ENCODE results near the gene PCLO.

The PCLO gene, protein sequence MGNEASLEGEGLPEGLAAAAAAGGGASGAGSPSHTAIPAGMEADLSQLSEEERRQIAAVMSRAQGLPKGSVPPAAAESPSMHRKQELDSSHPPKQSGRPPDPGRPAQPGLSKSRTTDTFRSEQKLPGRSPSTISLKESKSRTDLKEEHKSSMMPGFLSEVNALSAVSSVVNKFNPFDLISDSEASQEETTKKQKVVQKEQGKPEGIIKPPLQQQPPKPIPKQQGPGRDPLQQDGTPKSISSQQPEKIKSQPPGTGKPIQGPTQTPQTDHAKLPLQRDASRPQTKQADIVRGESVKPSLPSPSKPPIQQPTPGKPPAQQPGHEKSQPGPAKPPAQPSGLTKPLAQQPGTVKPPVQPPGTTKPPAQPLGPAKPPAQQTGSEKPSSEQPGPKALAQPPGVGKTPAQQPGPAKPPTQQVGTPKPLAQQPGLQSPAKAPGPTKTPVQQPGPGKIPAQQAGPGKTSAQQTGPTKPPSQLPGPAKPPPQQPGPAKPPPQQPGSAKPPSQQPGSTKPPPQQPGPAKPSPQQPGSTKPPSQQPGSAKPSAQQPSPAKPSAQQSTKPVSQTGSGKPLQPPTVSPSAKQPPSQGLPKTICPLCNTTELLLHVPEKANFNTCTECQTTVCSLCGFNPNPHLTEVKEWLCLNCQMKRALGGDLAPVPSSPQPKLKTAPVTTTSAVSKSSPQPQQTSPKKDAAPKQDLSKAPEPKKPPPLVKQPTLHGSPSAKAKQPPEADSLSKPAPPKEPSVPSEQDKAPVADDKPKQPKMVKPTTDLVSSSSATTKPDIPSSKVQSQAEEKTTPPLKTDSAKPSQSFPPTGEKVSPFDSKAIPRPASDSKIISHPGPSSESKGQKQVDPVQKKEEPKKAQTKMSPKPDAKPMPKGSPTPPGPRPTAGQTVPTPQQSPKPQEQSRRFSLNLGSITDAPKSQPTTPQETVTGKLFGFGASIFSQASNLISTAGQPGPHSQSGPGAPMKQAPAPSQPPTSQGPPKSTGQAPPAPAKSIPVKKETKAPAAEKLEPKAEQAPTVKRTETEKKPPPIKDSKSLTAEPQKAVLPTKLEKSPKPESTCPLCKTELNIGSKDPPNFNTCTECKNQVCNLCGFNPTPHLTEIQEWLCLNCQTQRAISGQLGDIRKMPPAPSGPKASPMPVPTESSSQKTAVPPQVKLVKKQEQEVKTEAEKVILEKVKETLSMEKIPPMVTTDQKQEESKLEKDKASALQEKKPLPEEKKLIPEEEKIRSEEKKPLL (N-terminal part only)
- total RNA-seq: 0 to 0.19 (median 0.04) reads per million in 3 experiments

DNA sequence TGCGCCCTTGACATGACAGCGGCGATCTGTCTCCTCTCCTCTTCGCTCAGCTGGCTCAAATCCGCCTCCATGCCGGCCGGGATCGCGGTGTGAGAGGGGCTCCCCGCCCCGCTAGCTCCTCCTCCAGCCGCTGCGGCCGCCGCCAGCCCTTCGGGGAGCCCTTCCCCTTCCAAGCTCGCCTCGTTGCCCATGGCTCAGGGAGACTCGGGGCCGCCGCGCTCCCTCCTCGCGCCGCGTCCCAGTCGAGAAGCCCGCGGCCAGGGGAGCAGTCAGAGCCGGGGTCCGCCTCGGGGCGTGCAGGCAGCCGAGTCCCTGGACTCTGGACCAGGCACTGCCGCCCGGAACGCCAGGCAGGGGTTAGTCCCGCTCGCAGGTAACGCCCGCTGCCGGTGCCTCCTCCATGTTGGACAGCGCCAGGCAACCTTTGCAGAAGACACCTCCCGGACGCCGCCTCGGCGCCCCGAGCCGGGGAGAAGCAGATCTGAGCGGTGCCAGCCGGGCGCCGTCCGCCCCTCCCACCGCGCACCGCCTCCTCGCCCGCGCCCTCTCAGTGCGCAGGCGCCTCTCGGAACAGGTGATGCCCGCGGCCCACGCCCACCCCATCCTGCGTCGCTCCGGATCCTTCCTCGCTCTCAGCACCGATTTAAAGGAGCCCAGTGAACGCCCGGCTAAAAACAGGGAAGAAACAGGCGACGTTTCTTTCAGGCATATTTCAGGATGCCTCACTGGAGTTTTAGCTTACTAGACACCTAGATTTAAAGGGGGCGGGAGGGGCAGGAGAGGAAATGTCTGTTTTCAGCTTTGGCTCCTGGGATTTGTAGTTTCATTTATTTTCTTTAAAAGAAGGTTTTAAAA lies at the start of gene PCLO:
TSS of gene PCLO (minus strand) at position 483 of the 855 bp plus-strand sequence. CDS start at position 191, 292 bp downstream.
- peak; percentile 38 for DNase-seq

DNA sequence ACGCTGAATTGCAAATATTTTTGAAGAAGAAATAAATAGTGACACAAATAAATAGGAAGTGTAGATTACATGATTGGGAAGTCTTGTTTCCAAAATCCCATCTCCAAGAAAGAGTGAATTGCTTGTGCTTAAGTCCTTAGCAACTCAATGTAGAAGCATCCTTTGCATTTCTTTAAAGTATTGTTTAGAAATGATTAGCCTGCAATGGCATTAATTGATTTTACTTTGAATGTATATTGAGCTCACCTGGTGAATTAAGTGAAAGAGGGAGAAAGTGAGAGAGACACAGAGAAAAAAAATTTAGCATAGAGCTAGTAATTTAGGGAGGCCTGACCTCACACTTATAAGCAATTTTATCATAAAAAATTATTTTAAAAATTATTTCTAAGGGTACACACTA lies 49.0 kb upstream of the PCLO start:
- DNase-seq: no peak

DNA sequence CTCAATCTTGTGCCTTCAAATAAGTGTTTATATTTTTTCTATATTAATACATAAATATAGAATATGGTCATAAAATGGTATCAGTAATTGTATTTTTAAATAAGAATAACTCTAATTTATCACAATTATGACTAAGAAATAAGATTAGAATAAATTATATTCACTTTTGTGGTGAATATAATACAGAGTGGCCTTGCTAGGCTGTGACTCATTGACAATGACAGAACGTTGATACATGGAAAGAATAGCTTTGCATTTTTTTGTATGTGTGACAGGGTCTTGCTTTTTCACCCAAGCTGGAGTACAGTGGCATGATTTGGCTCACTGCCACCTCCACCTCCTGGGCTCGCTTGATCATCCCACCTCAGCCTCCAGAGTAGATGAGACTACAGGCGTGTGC lies 47.8 kb upstream of the PCLO start:
- no peak for DNase-seq

DNA sequence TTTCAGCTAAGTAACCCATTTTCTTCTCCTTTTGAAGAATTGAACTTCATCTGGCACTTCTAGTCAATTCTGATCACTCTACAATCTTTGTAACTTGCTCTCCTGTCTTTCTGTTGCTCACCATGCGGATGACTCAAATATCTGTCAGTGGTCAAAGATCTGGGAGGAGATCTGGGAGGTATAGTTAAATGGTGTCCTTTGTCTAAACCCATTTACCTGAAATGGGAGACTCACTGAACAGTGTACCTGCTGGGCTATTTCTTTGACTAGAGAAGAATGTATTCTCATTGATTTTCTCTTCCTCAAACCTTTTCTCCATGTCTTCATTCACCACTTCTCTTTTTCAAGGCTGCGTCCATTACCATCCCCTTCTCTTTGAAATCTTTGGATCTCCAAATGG lies 42.0 kb upstream of the PCLO start:
- no peak for DNase-seq

DNA sequence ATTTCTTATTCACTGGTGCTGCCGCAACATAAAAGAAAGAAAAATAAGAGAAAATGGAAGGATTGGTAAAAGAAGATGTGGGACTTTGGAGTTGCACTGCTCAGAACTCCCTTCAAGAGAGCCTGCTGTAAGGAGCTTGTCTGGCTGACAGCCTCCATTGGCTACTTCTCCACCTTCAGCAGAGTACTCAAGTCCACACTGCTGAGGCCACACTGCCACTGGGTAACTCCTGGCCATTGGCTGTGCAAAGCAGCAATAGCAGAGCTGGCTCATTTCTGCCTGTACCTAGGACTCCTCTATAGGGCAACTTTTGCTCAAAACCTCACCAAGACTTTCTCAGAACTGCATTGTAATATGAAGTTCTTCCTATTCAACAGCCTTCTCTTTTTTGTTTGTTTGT lies 38.7 kb upstream of the PCLO start:
- DNase-seq: no peak

DNA sequence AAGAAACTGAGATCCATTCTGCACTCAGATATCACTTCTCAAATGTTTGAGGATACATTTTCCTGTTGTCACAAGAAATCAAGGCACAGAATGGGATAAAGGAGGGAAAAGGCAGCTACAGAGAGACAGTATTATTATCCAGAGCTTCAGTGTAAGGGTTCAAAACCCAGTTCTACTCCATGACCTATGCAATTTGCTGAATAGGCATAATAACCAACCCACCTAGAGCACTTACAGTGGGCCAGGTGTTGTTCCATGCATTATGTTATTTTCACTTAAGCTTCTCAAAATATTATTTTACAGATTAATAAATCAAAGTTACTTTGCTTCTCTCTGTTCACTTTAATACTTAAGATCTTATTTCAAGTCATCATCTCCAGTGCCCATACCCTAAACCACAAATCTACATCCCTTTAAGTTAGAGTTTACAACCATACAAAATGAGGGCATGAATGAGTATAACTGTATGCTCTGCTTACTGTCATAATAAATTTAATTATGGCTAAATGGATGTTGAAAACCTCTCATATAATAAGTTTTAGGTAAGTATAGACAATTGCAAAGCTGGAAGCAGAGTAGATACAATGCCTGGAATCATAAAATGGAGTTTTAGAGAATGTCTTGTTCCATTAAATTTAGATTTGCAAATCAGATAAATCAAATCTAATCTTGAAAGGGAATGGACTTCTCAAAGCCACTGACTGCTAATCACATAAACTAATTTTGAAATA lies 28.1 kb upstream of the PCLO start:
- DNase-seq: no peak

DNA sequence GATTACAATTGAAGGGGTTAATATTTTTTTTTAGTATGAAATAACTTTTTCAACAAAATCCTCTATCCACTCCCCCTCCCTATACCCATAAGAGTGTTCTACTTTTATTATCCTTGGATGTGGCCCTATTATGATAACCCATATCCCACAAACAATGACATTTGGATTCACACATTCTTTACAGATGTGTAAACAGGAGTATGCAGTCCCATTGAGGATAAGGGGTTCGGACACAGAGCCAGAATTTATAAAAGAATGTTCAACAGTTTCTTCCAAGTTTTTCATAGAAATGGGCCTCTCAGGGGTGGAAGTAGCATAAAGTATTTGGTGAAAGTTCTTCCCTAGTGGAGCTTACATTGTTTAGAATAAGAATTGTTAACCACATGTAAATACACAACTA lies 16.1 kb upstream of the PCLO start:
- no peak for DNase-seq

DNA sequence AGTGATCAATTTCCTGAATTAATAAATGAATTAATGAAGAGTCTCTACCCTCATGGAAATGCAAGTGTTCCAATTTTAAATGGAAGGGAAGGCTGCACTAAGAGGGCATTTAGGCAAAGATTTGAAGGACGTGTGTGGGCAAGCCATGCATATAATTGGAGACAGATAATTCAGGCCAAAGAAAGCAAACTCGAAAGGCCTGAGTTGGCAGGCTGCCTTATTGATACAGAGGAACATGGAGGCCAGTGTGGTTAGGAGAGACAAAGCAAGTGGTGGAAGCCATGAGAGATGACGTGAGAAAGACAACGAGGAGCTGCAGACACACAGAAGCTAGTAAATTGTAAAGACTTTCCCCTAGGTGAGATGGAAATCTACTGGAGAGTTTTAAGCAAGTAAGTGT lies 15.4 kb upstream of the PCLO start:
- DNase-seq: no peak

DNA sequence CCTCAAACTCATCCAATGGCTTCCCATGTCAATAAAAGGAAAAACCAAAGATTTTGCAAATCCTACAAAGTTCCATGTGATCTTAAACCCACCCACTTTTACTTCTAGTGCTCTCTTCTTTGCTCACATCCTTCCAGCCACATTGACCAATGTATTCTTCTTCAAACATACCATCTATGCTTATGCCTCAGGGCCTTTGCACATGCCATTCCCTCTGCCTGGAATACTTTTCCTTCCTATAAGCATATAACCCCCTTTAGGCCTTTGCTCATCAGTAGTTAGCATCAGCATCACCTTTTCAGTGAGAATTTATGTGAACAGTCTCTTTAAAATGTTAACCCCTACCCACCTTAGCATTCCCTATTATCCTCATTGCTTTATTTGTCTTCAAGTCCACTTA lies 11.0 kb upstream of the PCLO start:
- DNase-seq: no peak

DNA sequence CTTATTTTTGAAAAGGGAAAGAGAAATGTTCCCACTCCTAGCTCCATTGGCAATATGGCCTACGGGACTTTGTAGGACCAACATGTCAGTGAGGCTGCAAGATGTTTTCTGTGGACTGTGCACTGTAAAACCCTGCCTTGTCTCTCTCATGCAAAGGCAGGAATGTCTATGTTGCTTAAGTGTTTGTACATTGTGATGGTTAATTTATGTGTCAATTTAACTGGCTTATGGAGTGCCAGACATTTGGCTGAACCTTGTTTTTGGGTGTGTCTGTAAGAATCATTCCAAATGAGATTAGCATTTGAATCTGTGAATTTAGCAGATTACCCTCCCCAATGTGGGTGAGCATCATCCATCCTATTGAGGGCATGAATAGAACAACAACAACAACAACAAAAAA lies 4.1 kb upstream of the PCLO start:
- no peak for DNase-seq

DNA sequence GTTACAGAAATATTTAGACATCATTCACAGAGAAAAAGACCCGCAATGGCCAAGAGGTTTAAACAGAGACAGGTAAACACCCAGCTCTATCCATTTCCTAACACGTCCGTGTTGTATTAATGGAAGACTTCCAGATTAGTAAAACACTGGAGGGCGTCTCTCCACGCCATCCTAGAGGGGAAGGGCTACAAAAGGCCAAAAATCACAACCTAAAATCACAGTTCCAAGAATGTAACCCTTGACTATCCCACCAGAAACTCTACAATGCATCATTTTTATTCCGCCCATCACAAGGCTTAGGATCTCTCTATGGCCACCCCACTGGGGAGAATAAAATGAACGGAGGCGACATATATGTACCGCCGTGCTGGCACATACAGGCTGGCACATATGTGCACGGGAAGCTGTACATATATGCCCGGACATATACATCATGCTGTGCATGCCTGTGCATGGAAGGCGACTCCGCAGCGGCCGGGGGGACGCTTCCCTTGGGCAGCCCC lies 734 bp downstream of the PCLO start:
- DNase-seq: no peak

DNA sequence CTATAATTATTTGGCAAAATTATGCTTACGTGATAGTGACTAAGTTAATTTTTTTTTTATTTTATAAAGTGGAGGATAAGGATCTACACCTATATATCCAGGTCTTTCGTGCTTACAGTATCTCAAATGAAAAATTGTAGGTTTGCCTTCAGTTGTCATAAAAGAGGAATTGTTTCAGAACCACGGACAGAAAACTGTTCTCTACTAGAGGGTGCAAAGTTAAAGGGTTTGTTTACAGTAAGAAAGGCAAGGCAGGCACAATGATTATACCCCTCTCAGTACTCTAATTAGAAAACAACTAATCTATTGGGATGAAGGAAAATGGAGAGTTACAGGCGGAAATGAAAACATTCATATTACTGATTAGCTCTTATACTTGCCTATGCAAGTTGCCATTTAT lies 1.5 kb downstream of the PCLO start:
- no peak for DNase-seq

DNA sequence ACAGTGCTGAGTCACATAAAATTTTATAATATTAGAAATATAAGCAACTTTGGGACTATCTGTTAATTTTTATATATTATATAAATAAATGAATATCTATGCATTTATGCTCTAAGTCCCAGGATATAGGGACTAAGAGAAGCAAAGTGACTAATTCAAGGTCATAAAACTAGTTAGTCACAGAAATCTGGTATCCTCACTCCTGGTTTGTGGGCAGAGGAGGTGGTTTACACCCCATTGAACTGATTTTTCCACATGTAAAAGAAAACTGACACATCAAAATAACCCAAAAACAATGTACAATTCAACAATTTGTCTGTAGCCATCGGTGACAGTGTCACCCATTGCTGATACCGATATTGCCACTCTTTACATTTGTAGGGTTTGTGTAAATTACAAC lies 3.0 kb downstream of the PCLO start:
- DNase-seq: no peak

DNA sequence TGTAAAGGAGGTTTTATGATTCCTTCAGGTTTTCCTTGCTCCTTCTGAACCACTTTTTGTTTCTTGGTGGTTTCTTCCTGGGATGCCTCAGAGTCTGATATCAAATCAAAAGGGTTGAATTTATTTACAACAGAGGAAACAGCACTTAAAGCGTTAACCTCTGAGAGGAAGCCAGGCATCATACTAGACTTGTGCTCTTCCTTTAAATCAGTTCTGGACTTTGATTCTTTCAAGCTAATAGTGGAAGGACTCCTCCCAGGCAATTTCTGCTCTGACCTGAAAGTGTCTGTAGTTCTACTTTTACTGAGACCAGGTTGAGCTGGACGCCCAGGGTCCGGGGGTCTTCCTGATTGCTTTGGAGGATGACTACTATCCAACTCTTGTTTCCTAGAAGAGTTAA lies 6.7 kb downstream of the PCLO start:
- no peak for DNase-seq

DNA sequence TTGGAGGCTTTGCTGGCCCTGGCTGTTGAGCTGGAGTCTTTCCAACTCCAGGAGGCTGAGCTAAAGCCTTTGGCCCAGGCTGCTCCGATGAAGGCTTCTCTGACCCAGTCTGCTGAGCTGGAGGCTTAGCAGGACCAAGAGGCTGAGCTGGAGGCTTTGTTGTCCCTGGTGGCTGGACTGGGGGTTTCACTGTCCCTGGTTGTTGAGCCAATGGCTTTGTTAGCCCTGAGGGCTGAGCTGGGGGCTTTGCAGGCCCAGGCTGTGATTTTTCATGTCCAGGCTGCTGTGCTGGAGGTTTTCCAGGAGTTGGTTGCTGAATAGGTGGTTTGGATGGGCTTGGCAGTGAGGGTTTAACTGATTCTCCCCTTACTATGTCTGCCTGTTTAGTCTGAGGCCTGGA lies 7.3 kb downstream of the PCLO start:
- DNase-seq: no peak

DNA sequence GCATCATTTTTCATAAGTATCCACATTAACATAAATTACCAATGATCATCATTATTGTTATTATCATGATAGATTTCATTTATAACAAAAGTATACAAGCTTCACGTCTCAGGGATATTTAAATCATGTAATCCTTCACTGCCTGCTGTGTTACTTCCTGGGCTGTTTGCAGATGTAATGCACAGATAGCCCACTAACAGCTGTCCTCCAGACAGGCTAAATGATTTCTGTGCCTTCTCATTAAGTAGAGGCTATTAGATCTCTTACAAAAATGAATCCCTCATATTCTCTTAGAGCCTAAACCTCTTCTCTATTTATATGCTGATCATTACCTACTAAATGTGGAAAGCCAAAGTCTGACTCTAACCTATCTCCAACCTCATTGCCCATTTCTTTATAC lies 9.3 kb downstream of the PCLO start:
- DNase-seq: no peak

DNA sequence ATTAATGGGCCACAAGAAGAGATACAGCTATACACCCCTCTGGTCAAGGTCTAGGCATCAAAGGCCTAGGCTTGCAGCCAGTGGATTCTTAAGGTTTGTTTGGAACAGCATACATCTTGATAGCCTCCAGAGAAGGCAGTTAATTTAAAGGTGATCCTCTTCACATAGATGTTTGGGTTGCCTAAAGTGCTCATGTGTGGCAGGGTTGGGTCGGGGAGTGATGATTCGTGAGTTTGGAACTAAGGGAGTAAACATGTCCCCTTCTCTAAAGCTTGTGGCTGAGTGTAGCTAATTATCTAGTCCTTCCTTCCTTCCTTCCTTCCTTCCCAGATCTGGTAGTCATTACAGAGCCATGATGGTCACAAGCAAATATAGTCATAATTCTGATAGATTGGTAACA lies 12.4 kb downstream of the PCLO start:
- no peak for DNase-seq

DNA sequence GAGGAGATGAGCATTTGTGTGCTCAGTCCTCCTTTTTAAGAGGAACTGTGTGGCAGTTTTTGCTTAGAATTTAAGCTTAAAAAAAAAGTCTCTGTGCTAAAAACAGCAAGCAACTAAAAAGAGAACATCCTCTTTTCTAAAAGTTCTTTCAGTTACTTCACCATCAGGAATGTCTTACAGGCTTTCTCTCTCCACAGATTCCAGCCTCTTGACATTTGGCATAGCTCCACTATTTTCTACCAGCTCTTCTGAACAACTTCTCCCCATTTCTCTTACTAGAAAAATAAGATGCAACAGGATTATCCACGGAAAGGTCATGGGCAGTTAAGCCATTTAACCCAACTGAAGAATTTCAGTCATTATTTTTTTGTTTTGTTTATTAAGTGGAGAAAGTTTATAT lies 13.2 kb downstream of the PCLO start:
- DNase-seq: no peak

DNA sequence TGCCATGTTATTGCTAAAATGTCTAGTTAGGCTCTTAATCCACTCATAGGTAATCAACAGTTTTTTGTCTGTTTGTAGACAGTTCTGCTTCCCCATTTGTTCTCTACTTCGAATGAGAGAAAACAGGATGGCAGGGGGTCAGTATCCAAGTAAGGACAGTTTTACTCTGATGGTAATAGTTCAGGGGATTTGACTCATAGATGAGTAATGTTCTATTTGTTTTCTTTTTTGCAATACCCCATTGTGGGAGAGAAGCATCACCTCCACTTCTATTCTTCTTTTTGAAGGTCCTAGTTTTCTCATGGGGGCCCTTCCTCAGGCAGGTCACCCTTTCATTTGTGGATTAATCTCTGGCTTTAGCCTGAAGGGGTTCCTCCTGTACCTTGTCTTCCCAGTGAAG lies 13.9 kb downstream of the PCLO start:
- DNase-seq: no peak

DNA sequence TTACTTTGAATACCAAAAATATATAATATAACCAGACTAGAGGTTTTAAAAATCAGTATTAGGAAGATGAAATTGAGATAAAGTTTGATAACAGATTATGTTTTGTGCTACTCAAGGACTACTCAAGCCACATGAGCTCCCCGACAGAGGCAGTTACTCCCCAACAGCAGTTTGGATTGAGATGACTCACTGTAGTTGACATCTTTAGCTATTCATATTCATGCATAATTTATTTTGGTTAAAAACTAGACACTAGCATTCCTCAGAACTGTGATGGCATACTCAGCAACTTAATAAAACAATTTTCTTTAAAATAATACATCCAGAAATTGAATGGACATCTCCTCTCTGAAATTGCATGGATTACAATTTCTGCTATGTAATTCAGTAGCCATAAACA lies 19.6 kb downstream of the PCLO start:
- DNase-seq: no peak

DNA sequence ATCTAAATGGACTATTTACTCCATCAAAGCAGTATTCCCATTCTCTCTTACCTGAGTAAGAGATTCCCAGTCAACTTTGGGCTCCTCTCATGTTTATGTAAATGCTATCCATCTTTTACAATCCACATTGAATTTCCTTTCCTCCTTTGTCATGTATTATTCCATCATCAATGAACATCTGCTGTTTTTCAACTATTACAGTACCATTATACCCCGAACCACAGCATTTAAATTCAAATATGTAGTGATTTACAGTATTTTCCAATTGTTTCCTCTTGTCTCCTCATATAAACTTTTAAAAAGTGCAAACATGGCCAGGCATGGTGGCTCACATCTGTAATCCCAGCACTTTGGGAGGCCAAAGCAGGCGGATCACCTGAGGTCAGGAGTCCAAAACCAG lies 20.3 kb downstream of the PCLO start:
- DNase-seq: no peak

All from central memory CD4-positive, alpha-beta T cell (primary cell).